Natural killer cell (primary cell): Measurements from ENCODE around the gene DENND2A. TPM values are rescaled to one million over a fixed set of nuclear protein-coding genes. Genes with fewer than 3 reads are reported as not detected.

Experiments
- ATAC-seq, 3 donors: fragments of 150-1000 bp in 2 of 3; fragments of 200-7000 bp in 1 of 3; cut with Tn5 transposase; 1 replicate in 1 of 3; 2 replicates in 2 of 3; pipeline ENCODE4 v1.10.0; 2021; ENCODE audit warnings: mild to moderate bottlenecking in 2 of 3, moderate library complexity in 2 of 3
- DNase-seq, 2 donors: peaks; one replicate each; pipeline versions ENCODE4 v3.0.0 to v3.0.0-alpha.2; 2013 to 2021; ENCODE audit warnings: mixed read lengths in 1 of 2
- H3K27ac ChIP-seq: one replicate; pipeline ENCODE4 v1.5.1; 2013; ENCODE audit warnings: mild to moderate bottlenecking, low read length
- H3K27me3 ChIP-seq: one replicate; pipeline ENCODE4 v1.6.1; 2013; ENCODE audit warnings: low read length; ENCODE audit not compliant: control insufficient read depth, insufficient read depth
- H3K36me3 ChIP-seq: one replicate; pipeline ENCODE4 v1.6.1; 2013; ENCODE audit warnings: low read length; ENCODE audit not compliant: control insufficient read depth, insufficient read depth
- H3K4me1 ChIP-seq: one replicate; pipeline ENCODE4 v1.6.1; 2013; ENCODE audit warnings: low read length; ENCODE audit not compliant: control insufficient read depth, insufficient read depth
- H3K4me3 ChIP-seq: one replicate; pipeline ENCODE4 v1.5.1; 2013; ENCODE audit warnings: low read length
- H3K9me3 ChIP-seq: one replicate; pipeline ENCODE4 v1.6.1; 2013; ENCODE audit warnings: low read length; ENCODE audit not compliant: control insufficient read depth, insufficient read depth
- H3K27ac Mint-ChIP-seq, 2 donors: one replicate each; pipeline ENCODE4 v1.8.0; 2022; ENCODE audit warnings: mild to moderate bottlenecking in 2 of 2, mixed read lengths in 2 of 2, moderate library complexity in 1 of 2
- H3K27me3 Mint-ChIP-seq, 2 donors: one replicate each; pipeline ENCODE4 v1.8.0; 2022; ENCODE audit warnings: low read depth in 2 of 2, mixed read lengths in 2 of 2
- H3K36me3 Mint-ChIP-seq: one replicate; pipeline ENCODE4 v1.8.0; 2022; ENCODE audit warnings: mixed read lengths
- H3K4me1 Mint-ChIP-seq, 2 donors: one replicate each; pipeline ENCODE4 v1.8.0; 2022; ENCODE audit warnings: mixed read lengths in 2 of 2
- H3K4me3 Mint-ChIP-seq: one replicate; pipeline ENCODE4 v1.8.0; 2022; ENCODE audit warnings: mild to moderate bottlenecking, moderate library complexity, mixed read lengths
- H3K9me3 Mint-ChIP-seq, 2 donors: one replicate each; pipeline ENCODE4 v1.8.0; 2022; ENCODE audit warnings: mixed read lengths in 2 of 2
- CTCF ChIP-seq: fragments of 200-600 bp; IDR thresholded peaks from one replicate; pipeline ENCODE4 v1.8.0; 2022; ENCODE audit warnings: antibody characterized with exemption
- WGBS: methylation state at CpG from one replicate; pipeline ENCODE4 v1.1.7; 2013; ENCODE audit warnings: missing lambda C conversion rate; ENCODE audit not compliant: insufficient coverage; 5-methylcytosine and 5-hydroxymethylcytosine counted together
- intact Hi-C: fragments of 100-400 bp; cut with micrococcal nuclease; formaldehyde crosslinking; loops from one replicate; pipeline ENCODE4 v1.14.2; 2022
- total RNA-seq, 4 donors: library from RNA; stranded (reverse); fragments of 120-200 nt in 1 of 4; gene quantifications; one replicate each; pipeline versions ENCODE4 v1.2.3 to v1.2.4, GENCODE V29; 2013 to 2022

The DENND2A gene
- total RNA-seq, 3 donors from 2014 or later (not counting 1 experiment from before 2014, with no cell fraction given): 0.12 TPM; not detected in 2

GRCh38 chr7:140586516-140586915, 54.1 kb downstream of the DENND2A start:
- 82% methylated on average over 3 of the region's 3 CpGs for WGBS

DNA sequence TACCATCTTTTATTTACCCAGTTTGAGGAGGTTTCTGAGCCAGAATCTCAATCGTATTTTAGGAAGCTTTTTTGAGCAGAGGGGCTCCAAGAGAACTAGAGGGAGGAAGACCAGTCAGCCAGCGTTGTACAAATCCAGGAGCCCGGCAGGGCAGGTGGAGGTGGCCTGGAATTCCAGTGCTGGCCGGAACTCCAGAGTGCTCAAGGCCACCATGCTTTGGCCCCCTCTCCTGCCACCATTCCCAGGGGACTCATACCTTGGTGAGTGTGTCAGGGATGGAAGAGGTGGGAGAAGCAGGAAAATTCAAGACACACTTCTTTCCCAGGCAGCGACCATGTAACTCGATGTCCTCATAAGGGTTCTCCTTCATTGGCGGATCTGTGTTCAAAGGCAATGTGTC, 55.3 kb downstream of the DENND2A start:
- intact Hi-C loops: no loop called here
- Mint-ChIP-seq H3K27ac (no peak overlapping the region), H3K4me3 (no peak overlapping the region), H3K27me3 (peaks cover 6% of the 10 kb centered on the region in 2 donors), H3K4me1 (no peaks in the 10 kb centered on the region), H3K9me3 (no peaks in the 10 kb centered on the region), H3K36me3 (no peaks in the 10 kb centered on the region)
- no peaks in the 10 kb centered on the region for H3K36me3 ChIP-seq
- no peaks in the 10 kb centered on the region for H3K4me1 ChIP-seq
- H3K9me3 ChIP-seq: no peaks in the 10 kb centered on the region
- no peak for ATAC-seq
- no peak overlapping the region for H3K27ac ChIP-seq
- no peak for TF ChIP-seq CTCF
- no peaks in the 10 kb centered on the region for H3K27me3 ChIP-seq
- no peak for DNase-seq
- no peak overlapping the region for H3K4me3 ChIP-seq
- WGBS: 87% methylated on average over 7 of the region's 7 CpGs

More at GRCh38 chr7:140586516-140586915, 54.1 kb downstream of the DENND2A start:
- no peaks in the 10 kb centered on the region for H3K4me1 Mint-ChIP-seq
- no peak overlapping the region for H3K4me3 ChIP-seq
- H3K36me3 ChIP-seq: no peaks in the 10 kb centered on the region
- H3K27ac ChIP-seq: no peak overlapping the region
- H3K36me3 Mint-ChIP-seq: no peaks in the 10 kb centered on the region
- H3K4me3 Mint-ChIP-seq: no peak overlapping the region
- no peaks in the 10 kb centered on the region for H3K9me3 Mint-ChIP-seq
- no peak for ATAC-seq
- H3K9me3 ChIP-seq: no peaks in the 10 kb centered on the region
- intact Hi-C loops: no loop called here
- no peak overlapping the region for H3K27ac Mint-ChIP-seq
- no peak for DNase-seq
- H3K27me3 ChIP-seq: no peaks in the 10 kb centered on the region
- peaks cover 6 to 7% of the 10 kb centered on the region in 2 donors for H3K27me3 Mint-ChIP-seq
- H3K4me1 ChIP-seq: no peaks in the 10 kb centered on the region
- TF ChIP-seq CTCF: no peak

DNA sequence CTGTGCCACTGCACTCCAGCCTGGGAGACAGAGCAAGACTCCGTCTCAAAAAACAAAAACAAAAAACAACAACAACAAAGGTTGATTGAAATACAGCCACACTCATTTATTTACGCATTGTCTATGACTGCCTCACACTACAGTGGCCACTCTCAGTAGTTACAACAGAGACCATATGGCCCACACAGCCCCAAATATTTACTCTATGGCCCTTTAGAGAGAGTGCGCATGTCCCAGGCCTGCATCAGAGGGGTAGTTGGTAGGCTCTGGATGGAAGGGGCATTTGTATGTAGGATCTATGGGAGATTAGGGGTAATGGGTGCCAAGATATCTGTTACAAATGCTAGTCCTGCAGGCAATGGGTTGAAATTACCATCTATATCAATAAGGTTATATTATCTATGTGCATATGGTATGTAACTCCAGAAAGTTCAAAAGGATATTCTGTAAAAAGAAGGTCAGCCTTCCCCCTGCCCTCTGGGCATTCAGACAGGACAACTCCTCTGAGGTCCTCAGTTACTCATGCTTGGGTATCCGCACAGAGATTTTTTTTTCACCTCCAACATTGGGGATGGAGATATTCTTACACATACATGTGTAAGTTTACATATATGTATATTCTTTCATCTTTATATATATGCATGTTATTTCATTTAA, 56.3 kb downstream of the DENND2A start:
- no peak for TF ChIP-seq CTCF

GRCh38 chr7:140581411-140581810, 59.2 kb downstream of the DENND2A start:
- no peak overlapping the region for H3K4me3 ChIP-seq
- H3K27ac Mint-ChIP-seq: no peak overlapping the region
- no peak overlapping the region for H3K4me3 Mint-ChIP-seq
- 82% methylated on average over 10 of the region's 10 CpGs for WGBS
- peaks cover 8 to 10% of the 10 kb centered on the region in 2 donors for H3K27me3 Mint-ChIP-seq
- H3K9me3 ChIP-seq: no peaks in the 10 kb centered on the region
- H3K36me3 ChIP-seq: no peaks in the 10 kb centered on the region
- H3K27ac ChIP-seq: no peak overlapping the region
- no peaks in the 10 kb centered on the region for H3K4me1 Mint-ChIP-seq
- H3K27me3 ChIP-seq: no peaks in the 10 kb centered on the region
- H3K9me3 Mint-ChIP-seq: no peaks in the 10 kb centered on the region
- no peaks in the 10 kb centered on the region for H3K36me3 Mint-ChIP-seq
- no peak for DNase-seq
- ATAC-seq: no peak
- no peaks in the 10 kb centered on the region for H3K4me1 ChIP-seq
- intact Hi-C loops: no loop called here
- TF ChIP-seq CTCF: no peak

More for the DNA sequence above, 56.3 kb downstream of the DENND2A start:
- Mint-ChIP-seq H3K4me3 (no peak overlapping the region), H3K27me3 (peaks cover 6% of the 10 kb centered on the region in 2 donors), H3K27ac (no peak overlapping the region), H3K9me3 (no peaks in the 10 kb centered on the region), H3K4me1 (no peaks in the 10 kb centered on the region), H3K36me3 (no peaks in the 10 kb centered on the region)
- no peak for DNase-seq
- Histone ChIP-seq H3K4me1 (no peaks in the 10 kb centered on the region), H3K9me3 (no peaks in the 10 kb centered on the region), H3K27ac (no peak overlapping the region), H3K4me3 (no peak overlapping the region), H3K27me3 (no peaks in the 10 kb centered on the region), H3K36me3 (no peaks in the 10 kb centered on the region)
- intact Hi-C loops: no loop called here
- WGBS: 92% methylated on average over 3 of the region's 4 CpGs
- ATAC-seq: no peak
